ENCODE results near the gene TIMMDC1.

DNA sequence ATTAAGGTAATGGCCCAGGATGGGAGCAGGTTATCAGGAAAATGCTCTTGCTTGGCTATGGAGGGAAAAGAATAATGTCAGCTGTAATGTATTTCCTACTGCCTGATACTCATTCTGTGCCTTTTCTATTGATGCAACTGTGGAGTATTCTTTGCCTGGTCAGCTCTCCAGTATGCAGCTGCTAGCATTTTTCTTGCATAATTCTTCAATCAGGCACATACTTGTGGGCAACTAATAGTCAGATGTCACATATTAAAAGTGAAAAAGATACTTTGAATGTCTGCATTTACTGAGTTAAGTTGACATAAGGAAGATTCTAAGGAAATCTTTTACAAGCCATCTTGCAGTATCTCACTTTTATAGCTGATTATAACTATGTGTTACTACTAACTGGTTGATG lies 31.5 kb downstream of the TIMMDC1 start:
- TF ChIP-seq, protein P1, sequence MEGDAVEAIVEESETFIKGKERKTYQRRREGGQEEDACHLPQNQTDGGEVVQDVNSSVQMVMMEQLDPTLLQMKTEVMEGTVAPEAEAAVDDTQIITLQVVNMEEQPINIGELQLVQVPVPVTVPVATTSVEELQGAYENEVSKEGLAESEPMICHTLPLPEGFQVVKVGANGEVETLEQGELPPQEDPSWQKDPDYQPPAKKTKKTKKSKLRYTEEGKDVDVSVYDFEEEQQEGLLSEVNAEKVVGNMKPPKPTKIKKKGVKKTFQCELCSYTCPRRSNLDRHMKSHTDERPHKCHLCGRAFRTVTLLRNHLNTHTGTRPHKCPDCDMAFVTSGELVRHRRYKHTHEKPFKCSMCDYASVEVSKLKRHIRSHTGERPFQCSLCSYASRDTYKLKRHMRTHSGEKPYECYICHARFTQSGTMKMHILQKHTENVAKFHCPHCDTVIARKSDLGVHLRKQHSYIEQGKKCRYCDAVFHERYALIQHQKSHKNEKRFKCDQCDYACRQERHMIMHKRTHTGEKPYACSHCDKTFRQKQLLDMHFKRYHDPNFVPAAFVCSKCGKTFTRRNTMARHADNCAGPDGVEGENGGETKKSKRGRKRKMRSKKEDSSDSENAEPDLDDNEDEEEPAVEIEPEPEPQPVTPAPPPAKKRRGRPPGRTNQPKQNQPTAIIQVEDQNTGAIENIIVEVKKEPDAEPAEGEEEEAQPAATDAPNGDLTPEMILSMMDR (conservative IDR thresholded peaks at IDR 0.05; ENCODE audit: low read depth, low read length), result no peak
- TF ChIP-seq FOS (IDR thresholded peaks at IDR 0.05; ENCODE audit: low read depth, low read length) (no peak), POLR2A (IDR thresholded peaks at IDR 0.05; ENCODE audit: low read depth, low read length) (no peak), CHD1 (IDR thresholded peaks at IDR 0.05; ENCODE audit: low read depth, low read length) (no peak), MAFK (IDR thresholded peaks at IDR 0.05; ENCODE audit: low read depth, low read length) (no peak), RAD21 (IDR thresholded peaks at IDR 0.05; ENCODE audit: low read length) (no peak)

Measured in IMR-90 (cell line).